HepG2 (cell line): ENCODE results near the gene FGFR3. TPM values are rescaled to one million over a fixed set of nuclear protein-coding genes. Genes with fewer than 3 reads are reported as not detected.

Source experiments
- AHR ChIP-seq: IDR thresholded peaks from 2 replicates; pipeline ENCODE4 v1.6.1; 2018; ENCODE audit warnings: missing genetic modification reagents, missing compliant biosample characterization
- BORCS8-MEF2B ChIP-seq: sonication (generic); formaldehyde crosslinking; IDR thresholded peaks from 2 replicates; pipeline ENCODE4 v1.8.0; 2022; ENCODE audit warnings: mild to moderate bottlenecking, missing genetic modification reagents
- GATAD1 ChIP-seq: IDR thresholded peaks from 2 replicates; pipeline ENCODE4 v1.6.1; 2016; ENCODE audit warnings: missing genetic modification reagents, missing compliant biosample characterization
- GLMP ChIP-seq: sonication (generic); formaldehyde crosslinking; IDR thresholded peaks from 2 replicates; pipeline ENCODE4 v1.9.0; 2021; ENCODE audit warnings: missing genetic modification reagents, mild to moderate bottlenecking, borderline replicate concordance
- NPAS2 ChIP-seq: sonication (generic); formaldehyde crosslinking; IDR thresholded peaks from 2 replicates; pipeline ENCODE4 v1.8.0; 2022; ENCODE audit warnings: mild to moderate bottlenecking, missing genetic modification reagents, borderline replicate concordance
- NR2F1 ChIP-seq, 2 experiments: fragments of 450-650 bp in 1 of 2; formaldehyde crosslinking in 1 of 2; IDR thresholded peaks; 2 replicates each; pipeline versions ENCODE4 v1.5.0 to v1.6.1; 2016 to 2020; ENCODE audit warnings: mild to moderate bottlenecking in 1 of 2, missing compliant biosample characterization in 1 of 2, missing genetic modification reagents in 1 of 2, moderate library complexity in 1 of 2
- PAX8 ChIP-seq: sonication (generic); formaldehyde crosslinking; IDR thresholded peaks from 2 replicates; pipeline ENCODE4 v1.8.0; 2022; ENCODE audit warnings: mild to moderate bottlenecking, missing genetic modification reagents, borderline replicate concordance
- PRDM10 ChIP-seq: sonication (generic); formaldehyde crosslinking; IDR thresholded peaks from 2 replicates; pipeline ENCODE4 v1.4.0; 2020; ENCODE audit warnings: low read depth, missing genetic modification reagents
- REL ChIP-seq: sonication (generic); formaldehyde crosslinking; conservative IDR thresholded peaks from 2 replicates; pipeline ENCODE4 v1.8.0; 2022; ENCODE audit warnings: mild to moderate bottlenecking, missing genetic modification reagents, moderate library complexity
- RXRA ChIP-seq: sonication (generic); formaldehyde crosslinking; IDR thresholded peaks from 2 replicates; pipeline ENCODE4 v1.5.1; 2020; ENCODE audit warnings: missing genetic modification reagents
- SP4 ChIP-seq: sonication (generic); formaldehyde crosslinking; IDR thresholded peaks from 2 replicates; pipeline ENCODE4 v1.8.1; 2023; ENCODE audit warnings: mild to moderate bottlenecking, missing genetic modification reagents
- TEF ChIP-seq: sonication (generic); formaldehyde crosslinking; IDR thresholded peaks from 2 replicates; pipeline ENCODE4 v1.5.0; 2020; ENCODE audit warnings: missing genetic modification reagents
- ZFP1 ChIP-seq: IDR thresholded peaks from 2 replicates; pipeline ENCODE4 v1.6.1; 2016
- ZNF331 ChIP-seq: sonication (generic); formaldehyde crosslinking; IDR thresholded peaks from 2 replicates; pipeline ENCODE4 v1.4.0; 2020; ENCODE audit warnings: missing genetic modification reagents
- ZNF337 ChIP-seq: sonication (generic); formaldehyde crosslinking; IDR thresholded peaks from 2 replicates; pipeline ENCODE4 v1.5.1; 2020; ENCODE audit warnings: missing genetic modification reagents, low read depth, mild to moderate bottlenecking, borderline replicate concordance
- ZNF430 ChIP-seq: sonication (generic); formaldehyde crosslinking; IDR thresholded peaks from 2 replicates; pipeline ENCODE4 v1.9.0; 2021; ENCODE audit warnings: mild to moderate bottlenecking, missing genetic modification reagents
- ZNF530 ChIP-seq: sonication (generic); formaldehyde crosslinking; IDR thresholded peaks from 2 replicates; pipeline ENCODE4 v1.5.0; 2020; ENCODE audit warnings: low read depth, mild to moderate bottlenecking, missing genetic modification reagents
- ZNF549 ChIP-seq: sonication (generic); formaldehyde crosslinking; IDR thresholded peaks from 2 replicates; pipeline ENCODE4 v1.5.0; 2020; ENCODE audit warnings: missing genetic modification reagents
- polyA plus RNA-seq, 8 experiments: library from polyadenylated mRNA; depleted of rRNA in 3 of 8; stranded (reverse) in 7 of 8; unstranded in 1 of 8; fragments of >200 nt; fragmentation: Illumina TruSeq in 4 of 8; extraction: Trizol in 4 of 8; gene quantifications; 2 replicates each; pipeline versions ENCODE4 v1.2.1 to v1.2.3, GENCODE V29; 2011 to 2016; ENCODE audit warnings: low read depth in 4 of 8, missing spikeins in 1 of 8, mixed read lengths in 1 of 8; ENCODE audit not compliant: insufficient read depth in 1 of 8
- total RNA-seq, 5 experiments: library from RNA; depleted of rRNA; stranded (reverse); fragments of >200 nt; fragmentation: Illumina TruSeq; extraction: Trizol; gene quantifications; 2 replicates each; pipeline ENCODE4 v1.2.3, GENCODE V29; 2016; ENCODE audit warnings: low read depth in 1 of 5
- TF ChIP-seq, protein P1 (sequence below): sonication (generic); formaldehyde crosslinking; IDR thresholded peaks from 2 replicates; pipeline ENCODE4 v1.4.0; 2020; ENCODE audit warnings: mild to moderate bottlenecking, missing genetic modification reagents, borderline replicate concordance
- TF ChIP-seq, protein P2 (sequence below): sonication (generic); formaldehyde crosslinking; IDR thresholded peaks from 2 replicates; pipeline ENCODE4 v1.4.0; 2020; ENCODE audit warnings: missing genetic modification reagents
- TF ChIP-seq, protein P3 (sequence below): sonication (generic); formaldehyde crosslinking; IDR thresholded peaks from 2 replicates; pipeline ENCODE4 v1.8.0; 2022; ENCODE audit warnings: low read depth, missing genetic modification reagents

The FGFR3 gene
- total and polyA plus RNA-seq, 2 of the 13 experiments (the other 11 are each of a cell fraction or from before 2014, with no cell fraction given): 103 to 109 TPM

DNA sequence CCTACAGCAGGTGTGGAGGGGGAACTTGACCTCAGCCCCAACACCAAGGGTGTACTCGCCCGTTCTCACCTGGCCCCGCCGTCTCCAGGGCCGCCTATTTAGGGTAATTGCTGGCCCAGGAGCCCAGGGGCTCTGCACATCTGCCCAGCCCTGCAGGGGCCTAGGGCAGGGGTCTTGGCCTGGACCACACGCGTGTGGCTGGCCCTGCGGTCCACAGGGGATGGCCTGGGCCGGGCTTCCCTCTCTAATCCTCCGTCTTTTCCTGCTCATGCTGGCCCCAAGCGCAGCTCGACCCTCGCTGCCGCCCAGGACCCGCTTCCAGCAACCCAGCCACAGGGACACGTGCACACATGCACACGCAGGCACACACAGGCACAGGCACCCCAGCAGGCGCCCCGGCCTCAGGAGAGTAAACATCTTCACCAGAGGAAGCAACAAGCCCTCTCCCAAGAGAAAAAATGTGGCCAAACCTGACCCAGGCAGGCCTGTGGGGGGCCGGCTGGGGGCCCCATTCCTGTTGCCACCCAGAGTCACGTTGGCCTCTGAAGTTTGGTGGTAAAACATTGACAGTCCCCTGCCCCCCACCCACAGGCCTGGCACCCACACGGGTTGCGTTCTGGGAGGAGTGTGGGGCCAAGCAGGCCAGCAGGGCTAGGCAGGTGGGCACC is 24.6 kb upstream of the FGFR3 start (continued):
- TF ChIP-seq, protein P1, sequence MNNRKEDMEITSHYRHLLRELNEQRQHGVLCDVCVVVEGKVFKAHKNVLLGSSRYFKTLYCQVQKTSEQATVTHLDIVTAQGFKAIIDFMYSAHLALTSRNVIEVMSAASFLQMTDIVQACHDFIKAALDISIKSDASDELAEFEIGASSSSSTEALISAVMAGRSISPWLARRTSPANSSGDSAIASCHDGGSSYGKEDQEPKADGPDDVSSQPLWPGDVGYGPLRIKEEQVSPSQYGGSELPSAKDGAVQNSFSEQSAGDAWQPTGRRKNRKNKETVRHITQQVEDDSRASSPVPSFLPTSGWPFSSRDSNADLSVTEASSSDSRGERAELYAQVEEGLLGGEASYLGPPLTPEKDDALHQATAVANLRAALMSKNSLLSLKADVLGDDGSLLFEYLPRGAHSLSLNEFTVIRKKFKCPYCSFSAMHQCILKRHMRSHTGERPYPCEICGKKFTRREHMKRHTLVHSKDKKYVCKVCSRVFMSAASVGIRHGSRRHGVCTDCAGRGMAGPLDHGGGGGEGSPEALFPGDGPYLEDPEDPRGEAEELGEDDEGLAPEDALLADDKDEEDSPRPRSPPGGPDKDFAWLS: no peak
- TF ChIP-seq NPAS2 (CRISPR knock-in tag) (no peak), SP4 (CRISPR knock-in tag) (peak; percentile 40; the same call in 1 of the 2 replicates), ZNF337 (no peak), REL (CRISPR knock-in tag) (no peak), ZNF331 (no peak), GLMP (CRISPR knock-in tag) (no peak), PRDM10 (CRISPR knock-in tag) (no peak), GATAD1 (CRISPR knock-in tag) (no peak), RXRA (CRISPR knock-in tag) (peak; percentile 13; the same call in 1 of the 2 replicates), ZFP1 (no peak), BORCS8-MEF2B (CRISPR knock-in tag) (0 out of 2 replicates have a peak, but pooled peaks have one; percentile 49), NR2F1 (CRISPR knock-in tag; IDR thresholded peaks at IDR 0.05) (no peak), PAX8 (CRISPR knock-in tag) (no peak), AHR (CRISPR knock-in tag) (no peak), ZNF430 (CRISPR knock-in tag) (peak; percentile 80; the same call in 1 of the 2 replicates), TEF (CRISPR knock-in tag) (no peak), ZNF530 (CRISPR knock-in tag) (no peak), ZNF549 (CRISPR knock-in tag) (no peak)
- TF ChIP-seq, protein P2, sequence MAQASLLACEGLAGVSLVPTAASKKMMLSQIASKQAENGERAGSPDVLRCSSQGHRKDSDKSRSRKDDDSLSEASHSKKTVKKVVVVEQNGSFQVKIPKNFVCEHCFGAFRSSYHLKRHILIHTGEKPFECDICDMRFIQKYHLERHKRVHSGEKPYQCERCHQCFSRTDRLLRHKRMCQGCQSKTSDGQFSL (CRISPR knock-in tag): no peak
- TF ChIP-seq, protein P3, sequence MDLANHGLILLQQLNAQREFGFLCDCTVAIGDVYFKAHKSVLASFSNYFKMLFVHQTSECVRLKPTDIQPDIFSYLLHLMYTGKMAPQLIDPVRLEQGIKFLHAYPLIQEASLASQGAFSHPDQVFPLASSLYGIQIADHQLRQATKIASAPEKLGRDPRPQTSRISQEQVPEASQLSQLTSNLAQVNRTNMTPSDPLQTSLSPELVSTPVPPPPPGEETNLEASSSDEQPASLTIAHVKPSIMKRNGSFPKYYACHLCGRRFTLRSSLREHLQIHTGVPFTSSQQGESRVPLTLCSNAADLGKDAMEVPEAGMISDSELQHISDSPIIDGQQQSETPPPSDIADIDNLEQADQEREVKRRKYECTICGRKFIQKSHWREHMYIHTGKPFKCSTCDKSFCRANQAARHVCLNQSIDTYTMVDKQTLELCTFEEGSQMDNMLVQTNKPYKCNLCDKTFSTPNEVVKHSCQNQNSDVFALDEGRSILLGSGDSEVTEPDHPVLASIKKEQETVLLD (CRISPR knock-in tag): no peak
